ENCODE results near the gene PDK1.

DNA sequence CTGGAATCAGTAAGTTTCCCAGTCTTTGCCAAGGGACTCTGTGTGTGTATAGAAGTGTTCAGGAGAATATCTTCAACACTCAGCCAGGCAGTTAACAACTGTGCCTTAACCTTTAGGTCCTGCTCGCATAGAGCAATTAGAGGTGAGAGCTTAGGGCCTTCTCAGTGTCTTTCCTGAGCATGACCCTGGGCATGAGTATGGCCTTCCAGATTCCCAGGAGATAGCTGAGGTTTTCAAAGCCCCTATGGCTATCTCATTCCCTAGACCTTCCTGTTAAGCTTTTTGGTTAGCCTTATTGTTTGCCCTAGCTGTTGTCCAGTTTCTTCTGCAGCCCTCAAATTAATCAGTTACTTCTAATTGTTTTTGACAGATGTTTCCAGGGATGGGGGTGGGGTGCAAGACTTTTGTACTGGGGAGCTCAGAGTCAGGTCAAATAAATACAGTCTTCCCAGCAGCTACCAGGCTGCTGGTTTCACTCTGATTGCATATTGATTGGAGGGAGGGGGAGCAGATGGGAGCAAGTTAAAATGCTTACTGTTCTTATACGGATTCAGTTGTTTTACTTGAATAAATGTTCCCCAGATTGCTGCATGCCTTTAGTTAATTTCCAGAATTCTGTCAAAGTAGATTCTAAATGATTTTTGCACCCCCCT lies 23.1 kb downstream of the PDK1 start:
- no peak for TF ChIP-seq CBX8 (IDR thresholded peaks at IDR 0.05)
- TF ChIP-seq, protein P1, sequence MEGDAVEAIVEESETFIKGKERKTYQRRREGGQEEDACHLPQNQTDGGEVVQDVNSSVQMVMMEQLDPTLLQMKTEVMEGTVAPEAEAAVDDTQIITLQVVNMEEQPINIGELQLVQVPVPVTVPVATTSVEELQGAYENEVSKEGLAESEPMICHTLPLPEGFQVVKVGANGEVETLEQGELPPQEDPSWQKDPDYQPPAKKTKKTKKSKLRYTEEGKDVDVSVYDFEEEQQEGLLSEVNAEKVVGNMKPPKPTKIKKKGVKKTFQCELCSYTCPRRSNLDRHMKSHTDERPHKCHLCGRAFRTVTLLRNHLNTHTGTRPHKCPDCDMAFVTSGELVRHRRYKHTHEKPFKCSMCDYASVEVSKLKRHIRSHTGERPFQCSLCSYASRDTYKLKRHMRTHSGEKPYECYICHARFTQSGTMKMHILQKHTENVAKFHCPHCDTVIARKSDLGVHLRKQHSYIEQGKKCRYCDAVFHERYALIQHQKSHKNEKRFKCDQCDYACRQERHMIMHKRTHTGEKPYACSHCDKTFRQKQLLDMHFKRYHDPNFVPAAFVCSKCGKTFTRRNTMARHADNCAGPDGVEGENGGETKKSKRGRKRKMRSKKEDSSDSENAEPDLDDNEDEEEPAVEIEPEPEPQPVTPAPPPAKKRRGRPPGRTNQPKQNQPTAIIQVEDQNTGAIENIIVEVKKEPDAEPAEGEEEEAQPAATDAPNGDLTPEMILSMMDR (IDR thresholded peaks at IDR 0.05) = no peak
- no peak for TF ChIP-seq ZFP36 (IDR thresholded peaks at IDR 0.05; ENCODE audit: borderline replicate concordance, partially characterized antibody)
- TF ChIP-seq ZSCAN20 (CRISPR knock-in tag; IDR thresholded peaks at IDR 0.05) = no peak
- TF ChIP-seq, protein P2, sequence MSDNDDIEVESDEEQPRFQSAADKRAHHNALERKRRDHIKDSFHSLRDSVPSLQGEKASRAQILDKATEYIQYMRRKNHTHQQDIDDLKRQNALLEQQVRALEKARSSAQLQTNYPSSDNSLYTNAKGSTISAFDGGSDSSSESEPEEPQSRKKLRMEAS (IDR thresholded peaks at IDR 0.05) = no peak
- no peak for TF ChIP-seq CHD2 (IDR thresholded peaks at IDR 0.05; ENCODE audit: low read length, partially characterized antibody)
- no peak for TF ChIP-seq MYC (IDR thresholded peaks at IDR 0.05; ENCODE audit: borderline replicate concordance, low read length)
- no peak for TF ChIP-seq SMC3 (IDR thresholded peaks at IDR 0.05)
- TF ChIP-seq, protein P3, sequence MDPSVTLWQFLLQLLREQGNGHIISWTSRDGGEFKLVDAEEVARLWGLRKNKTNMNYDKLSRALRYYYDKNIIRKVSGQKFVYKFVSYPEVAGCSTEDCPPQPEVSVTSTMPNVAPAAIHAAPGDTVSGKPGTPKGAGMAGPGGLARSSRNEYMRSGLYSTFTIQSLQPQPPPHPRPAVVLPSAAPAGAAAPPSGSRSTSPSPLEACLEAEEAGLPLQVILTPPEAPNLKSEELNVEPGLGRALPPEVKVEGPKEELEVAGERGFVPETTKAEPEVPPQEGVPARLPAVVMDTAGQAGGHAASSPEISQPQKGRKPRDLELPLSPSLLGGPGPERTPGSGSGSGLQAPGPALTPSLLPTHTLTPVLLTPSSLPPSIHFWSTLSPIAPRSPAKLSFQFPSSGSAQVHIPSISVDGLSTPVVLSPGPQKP (IDR thresholded peaks at IDR 0.05; ENCODE audit: low read depth, low read length) = no peak
- no peak for TF ChIP-seq TP53 (CRISPR knock-in tag; IDR thresholded peaks at IDR 0.05)
- TF ChIP-seq ESRRA (IDR thresholded peaks at IDR 0.05; ENCODE audit: borderline replicate concordance, low read length) = no peak

Data from A549 (cell line).